SKM-1 (cell line): Measurements from ENCODE around the gene UBE2J2.
A peak's percentile ranks its signal among the peaks of the same experiment; 100 is the strongest.

Source experiments
- DNase-seq: peaks from one replicate; lab custom pipeline; 2025; ENCODE audit not compliant: unreplicated experiment; lab: John Stamatoyannopoulos, UW

UBE2J2 gene

DNA sequence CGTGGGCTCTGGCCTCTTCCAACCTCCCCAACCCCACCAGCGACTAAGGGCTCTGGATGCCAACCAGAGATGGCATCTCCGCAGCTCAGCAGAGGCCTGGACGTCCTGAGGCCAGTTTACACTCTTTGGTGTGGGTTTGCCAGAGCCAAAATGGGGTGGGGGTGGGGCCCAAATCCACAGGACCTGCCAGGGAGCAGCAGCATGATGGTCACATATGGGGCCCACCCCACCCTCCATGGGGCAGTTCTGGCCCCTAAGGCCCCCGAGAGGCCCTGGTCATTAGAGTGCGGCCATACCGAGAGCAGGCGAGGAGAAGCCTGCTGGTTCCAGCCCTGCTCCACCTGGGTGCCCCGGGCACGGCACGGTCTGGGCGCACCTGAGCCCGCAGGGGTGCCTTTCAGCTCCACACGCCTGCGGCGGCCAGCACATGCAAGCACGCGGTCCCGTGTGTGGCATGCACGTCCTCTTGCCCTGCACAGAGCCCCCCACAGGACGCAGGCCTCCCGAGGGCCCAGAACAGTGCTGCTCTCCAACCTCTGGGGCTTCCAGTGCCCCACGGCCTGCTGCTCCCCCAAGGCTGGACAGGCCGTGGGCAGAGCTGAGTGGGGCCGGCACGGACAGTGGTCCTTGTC, 31.9 kb downstream of the UBE2J2 start:
- DNase-seq, result no peak

DNA sequence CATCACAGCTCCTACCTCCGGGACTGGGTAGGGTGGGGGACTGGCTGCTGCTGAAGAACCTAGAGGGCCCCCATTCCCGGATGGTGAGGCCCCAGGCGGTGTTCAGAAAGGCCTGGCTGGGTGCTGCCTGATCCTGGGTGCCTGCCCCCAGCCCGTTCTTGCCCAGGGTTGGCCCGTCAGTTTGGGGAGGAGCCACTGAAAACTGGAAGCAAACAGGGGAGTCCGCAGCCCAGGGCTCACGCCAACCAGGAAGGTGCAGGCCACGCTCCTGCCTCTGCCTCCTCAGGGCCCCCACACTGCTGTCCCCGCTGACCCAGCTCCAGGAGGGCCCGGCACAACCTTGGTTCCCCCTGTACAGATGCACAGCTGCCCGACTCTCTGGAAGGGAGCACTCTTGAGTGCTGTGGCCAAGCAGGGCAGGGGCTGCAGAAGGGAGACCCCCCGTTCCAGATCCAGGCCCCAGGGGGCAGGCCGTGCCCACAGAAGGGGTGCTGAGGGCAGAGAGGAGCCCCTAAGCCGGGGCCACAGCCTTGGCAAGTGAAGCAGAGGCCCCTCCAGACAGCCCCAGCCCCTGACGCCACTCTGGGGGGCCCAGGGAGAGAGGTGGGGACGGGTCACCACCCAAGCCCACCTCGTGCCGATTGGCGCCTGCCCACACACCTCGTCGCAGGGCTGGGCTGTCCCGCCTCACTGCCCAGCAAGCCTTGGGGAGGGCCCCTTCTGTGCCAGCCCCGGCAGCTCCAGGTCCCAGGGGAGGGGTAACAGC, 32.6 kb downstream of the UBE2J2 start:
- no peak for DNase-seq

- DNase-seq, result no peak
Observed at GRCh38 chr1:1240348-1240732, 33.3 kb downstream of the UBE2J2 start.

GRCh38 chr1:1239614-1240347, 33.9 kb downstream of the UBE2J2 start:
- no peak for DNase-seq

- DNase-seq, result no peak
Observed at GRCh38 chr1:1239227-1239613, 34.4 kb downstream of the UBE2J2 start.

DNA sequence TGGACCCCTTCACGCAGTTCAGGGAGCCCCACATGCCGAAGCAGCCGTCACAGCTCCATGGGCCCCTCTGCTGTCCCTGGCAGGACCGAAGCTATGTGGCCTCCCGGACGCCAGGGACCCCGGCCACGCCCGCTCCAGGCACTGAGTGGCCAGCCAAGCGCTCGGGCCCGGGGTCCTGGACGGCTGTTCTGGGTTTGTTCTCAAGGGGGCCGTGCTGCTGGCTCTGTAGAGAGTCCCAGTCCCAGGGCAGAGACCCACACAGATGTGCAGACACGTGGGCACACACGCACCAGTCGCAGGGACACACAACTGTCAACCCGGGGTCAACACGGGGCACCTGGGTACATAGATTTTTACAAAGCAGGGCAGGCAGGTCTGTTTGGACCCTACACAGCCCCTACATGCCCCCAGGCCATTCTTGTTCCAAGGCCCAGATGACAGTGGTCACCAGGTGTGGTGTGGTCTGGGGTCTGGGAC, 34.9 kb downstream of the UBE2J2 start:
- DNase-seq, result no peak

GRCh38 chr1:1237874-1238701, 35.6 kb downstream of the UBE2J2 start:
- DNase-seq, result no peak

DNA sequence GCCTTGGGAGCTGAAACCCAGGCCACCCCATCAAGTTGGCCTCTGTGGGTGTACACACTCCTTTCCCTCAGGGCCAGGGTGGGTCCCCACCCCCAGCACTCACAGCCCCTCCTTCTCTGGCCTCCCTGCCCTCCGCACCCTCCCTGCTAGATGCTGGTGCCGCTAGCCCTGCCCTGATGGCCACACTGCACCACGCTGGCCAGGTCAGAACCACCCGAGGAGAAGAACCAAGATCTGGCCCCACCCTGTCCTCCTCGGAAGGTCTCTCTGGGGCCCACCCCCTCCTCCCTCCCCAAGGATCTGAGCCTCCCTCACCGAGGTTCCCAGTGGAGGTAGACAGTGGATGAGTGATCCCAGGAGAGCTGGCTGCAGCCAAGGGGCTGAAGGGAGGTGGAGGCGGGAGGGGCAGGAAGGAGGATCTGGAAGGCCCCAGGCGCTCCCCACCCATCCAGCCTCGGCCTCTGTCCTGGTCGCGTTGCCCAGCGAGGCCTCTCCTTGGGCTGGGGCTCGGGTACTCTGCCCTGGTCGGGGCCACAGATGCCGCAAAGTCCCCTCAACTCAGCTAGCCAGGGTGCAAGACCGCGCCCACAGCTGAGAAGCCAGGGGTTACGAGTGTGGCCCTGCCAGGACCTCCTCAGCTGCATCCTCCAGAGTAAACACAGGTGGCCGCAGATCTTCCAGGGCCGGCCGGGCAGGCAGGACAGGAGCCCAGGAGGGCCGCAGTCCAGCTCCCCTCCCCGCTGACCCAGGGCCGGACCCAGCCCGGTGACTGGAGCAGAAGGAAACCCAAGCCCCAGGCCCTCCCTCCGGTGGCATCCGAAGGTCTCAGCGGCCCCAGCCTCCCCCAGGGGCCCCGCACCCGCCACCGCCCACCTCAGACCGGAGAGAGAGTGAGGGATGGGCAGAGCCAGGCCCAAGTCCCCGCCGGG, 36.4 kb downstream of the UBE2J2 start:
- DNase-seq, result no peak

DNA sequence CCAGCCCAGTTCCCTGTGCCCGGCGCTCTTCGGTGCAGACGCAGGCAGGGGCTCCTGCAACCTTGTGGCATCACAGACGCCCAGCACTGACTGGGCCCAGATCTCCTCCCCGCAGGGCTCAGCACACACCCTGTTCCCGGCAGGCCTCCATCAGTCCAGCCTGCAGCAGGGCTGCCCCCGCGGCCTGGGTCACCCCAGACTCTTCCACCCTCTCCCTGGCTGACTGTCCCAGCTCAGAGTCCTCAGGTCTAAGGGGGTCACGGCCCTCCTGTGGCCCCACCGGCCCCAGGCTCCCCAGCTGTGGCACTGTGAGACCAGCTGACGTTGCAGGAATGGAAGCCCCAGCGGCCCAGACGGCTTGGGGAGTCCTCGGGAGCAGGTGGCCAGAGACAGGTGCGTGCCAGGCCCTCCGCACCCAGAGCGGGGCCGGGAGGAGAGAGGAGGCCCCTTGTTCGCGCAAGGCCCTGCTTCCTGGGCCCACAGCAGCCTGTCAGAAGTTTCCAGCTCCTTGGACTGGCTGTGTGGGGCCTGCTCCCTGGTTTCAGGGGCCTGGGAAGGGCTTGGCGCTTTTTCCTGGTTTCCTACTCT, 37.4 kb downstream of the UBE2J2 start:
- DNase-seq, result no peak

GRCh38 chr1:1235016-1235744, 38.5 kb downstream of the UBE2J2 start:
- no peak for DNase-seq

DNA sequence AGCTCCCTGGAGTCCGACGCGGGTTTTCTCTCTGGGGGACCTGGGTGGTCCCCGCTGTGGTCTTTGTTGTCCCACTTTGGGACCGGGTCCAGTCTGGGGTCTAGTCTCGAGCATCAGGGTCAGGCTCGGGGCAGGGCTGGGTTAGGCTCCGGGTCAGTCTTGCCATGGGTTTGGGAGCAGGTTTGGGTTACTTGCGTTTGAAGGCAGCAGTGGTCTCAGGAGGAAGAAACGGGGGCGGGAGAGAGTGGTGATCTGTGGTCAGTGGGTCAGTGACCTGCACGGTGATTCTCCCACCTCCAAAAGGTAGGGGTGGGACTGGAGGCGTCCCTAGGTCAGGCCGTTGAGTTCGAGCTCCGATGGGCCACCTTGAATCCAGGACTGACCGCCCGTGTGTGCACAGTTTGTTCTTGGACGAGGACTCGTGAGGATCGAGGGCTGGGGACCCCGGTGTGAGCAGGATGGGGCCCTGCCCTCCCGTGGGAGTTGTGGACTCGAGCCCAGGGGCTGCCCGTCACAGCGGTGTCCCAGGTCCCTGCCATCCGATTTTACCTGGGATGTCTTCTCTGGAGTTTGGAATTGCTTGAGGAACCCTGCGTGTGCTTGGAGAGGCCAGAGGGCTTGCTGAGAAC, 39.4 kb downstream of the UBE2J2 start:
- no peak for DNase-seq

DNA sequence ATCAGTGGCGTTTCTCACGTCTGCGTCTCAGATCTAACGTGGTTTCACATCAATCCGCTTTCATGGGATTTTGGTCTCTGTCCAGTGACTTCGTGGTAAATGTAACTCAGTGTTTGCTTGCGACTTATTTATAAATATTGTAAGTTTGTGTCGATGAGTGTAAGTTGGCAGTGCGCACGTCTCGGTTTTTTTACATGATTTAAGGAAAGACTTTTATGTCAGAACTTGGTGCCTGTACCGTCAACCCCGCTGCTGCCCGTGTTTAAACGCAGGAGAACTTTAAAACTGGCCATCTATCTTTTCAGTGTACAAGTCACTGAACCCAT, 40.1 kb downstream of the UBE2J2 start:
- no peak for DNase-seq

DNA sequence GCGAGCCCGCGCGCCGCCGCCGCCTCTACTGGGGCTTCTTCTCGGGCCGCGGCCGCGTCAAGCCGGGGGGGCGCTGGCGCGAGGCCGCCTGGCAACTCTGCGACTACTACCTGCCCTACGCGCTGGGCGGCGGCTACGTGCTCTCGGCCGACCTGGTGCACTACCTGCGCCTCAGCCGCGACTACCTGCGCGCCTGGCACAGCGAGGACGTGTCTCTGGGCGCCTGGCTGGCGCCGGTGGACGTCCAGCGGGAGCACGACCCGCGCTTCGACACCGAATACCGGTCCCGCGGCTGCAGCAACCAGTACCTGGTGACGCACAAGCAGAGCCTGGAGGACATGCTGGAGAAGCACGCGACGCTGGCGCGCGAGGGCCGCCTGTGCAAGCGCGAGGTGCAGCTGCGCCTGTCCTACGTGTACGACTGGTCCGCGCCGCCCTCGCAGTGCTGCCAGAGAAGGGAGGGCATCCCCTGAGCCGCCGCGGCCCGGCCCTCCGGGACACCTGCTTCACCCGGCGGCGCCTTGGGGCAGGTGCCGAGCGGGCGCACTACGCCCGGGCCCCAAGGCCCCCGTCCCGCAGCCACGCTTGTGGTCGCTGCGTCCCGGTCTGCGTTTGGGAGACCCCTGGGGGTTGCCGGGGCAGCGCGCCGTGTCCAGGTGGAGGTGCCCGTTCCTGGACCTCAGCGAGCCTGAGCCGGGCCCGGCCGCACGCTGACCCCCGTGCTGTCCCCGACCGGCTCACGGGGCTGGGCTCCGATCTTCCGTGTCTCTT, 40.7 kb downstream of the UBE2J2 start:
- DNase-seq, result no peak

GRCh38 chr1:1232208-1232795, 41.4 kb downstream of the UBE2J2 start, which contains the start of gene B3GALT6:
TSS of gene B3GALT6 (plus strand) at chr1:1232237. CDS start at chr1:1232279, 42 bp downstream.
- DNase-seq, result no peak

GRCh38 chr1:1231400-1232207, 42.0 kb downstream of the UBE2J2 start, which contains the start of gene SDF4:
TSS of gene SDF4 (minus strand) at chr1:1232001. CDS start at chr1:1228772, 3,229 bp downstream.
- DNase-seq, result peak; percentile 79

GRCh38 chr1:1230656-1231399, 42.8 kb downstream of the UBE2J2 start:
- no peak for DNase-seq
